NCI-H187 (cell line): ENCODE measurements around the gene SESN3.
A peak's percentile ranks its signal among the peaks of the same experiment; 100 is the strongest.
"Not testable (repeated sequence)": the region's sequence is repeated elsewhere in the genome, so short reads cannot be mapped to it uniquely, and the experiment has no call there.

Source experiments
- DNase-seq, 2 experiments: peaks; one replicate each; lab custom pipeline; 2025; lab: John Stamatoyannopoulos, UW

SESN3 gene

GRCh38 chr11:95251896-95252295 lies 20.9 kb upstream of the SESN3 start:
- DNase-seq, result not testable (repeated sequence)

DNA sequence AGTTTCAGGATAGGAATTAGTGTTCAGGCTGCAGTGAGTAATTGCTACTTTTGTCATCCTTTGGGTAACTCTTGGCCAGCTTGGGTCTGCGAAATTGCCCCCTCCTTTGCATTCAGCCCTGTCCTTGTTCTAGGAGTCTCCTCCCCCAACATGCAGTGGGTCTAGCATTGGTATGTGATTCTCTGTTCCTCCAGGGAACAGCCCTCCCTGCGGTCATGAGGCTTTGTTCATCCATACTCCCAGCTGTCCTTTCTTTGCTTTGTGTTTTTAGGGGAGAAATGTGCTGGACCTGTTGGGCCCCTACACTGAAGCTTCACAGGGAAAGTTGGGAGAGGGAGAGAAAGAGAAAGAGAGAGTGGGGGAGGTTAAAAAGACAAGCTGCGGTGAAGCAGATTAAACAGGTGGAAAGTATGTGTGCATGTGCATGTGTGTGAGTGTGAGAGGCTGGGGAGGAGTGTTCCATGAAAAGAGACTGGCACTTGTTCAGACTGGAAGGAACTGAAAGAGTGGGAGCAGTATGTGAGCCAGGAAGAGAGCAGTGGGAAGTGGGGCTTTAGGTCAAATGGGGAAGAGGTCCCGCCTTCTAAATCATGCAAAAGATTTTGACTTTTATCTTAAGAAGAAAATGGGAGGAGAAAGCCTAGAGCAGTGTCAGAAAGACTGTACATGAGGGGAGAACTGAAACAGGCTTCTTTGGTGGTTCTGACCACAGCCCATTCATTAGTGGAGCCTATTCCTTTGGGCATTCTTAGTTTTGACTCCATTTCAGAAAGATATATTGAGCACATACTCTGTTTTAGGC lies 17.9 kb upstream of the SESN3 start:
- DNase-seq, result no peak

DNA sequence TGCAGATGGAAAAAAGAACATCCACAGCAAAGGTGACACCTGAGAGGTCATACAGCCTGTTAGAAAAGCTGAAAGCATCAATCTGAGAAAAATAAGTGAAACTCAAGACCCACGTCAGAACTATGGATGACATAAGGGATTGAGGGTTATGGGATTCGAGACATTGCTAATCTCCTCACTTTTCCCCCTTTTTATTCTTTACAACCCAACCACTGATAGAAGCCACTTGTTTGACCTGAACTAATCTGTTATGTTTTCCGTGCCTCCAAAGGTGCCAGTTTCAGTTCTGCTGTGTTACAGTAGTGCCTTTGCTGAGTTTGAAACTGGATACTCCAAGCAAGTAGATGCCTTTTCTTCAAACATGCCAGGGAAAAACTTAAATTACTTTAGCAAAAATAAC lies 16.9 kb upstream of the SESN3 start:
- no peak for DNase-seq

DNA sequence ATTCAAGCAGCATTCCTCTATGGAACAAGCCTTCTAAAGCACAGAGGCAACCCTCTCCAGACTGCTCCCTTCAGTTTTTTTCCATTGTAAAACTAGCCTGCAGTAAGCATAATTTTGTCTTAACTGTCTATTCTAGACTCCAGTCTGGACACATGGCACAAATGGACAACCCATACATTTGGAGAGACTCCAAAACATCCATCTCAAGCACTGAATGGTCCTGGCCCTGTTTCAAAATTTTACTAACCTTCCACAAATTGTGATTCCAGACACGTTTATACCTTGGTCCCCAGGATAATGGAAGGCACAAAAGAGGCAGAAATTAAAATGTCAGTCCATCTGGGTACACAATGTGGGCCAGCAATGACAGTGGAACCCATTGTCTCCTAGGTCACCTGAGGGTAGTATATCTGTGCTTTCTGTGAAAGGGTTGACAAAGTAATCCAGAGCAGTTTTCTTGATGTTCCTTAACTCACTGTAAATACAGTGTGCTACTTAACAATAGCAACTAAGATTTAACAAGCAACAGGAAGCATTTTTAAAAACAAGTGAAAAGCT lies 16.2 kb upstream of the SESN3 start:
- DNase-seq, result no peak

GRCh38 chr11:95245581-95245980 lies 14.6 kb upstream of the SESN3 start:
- no peak for DNase-seq

DNA sequence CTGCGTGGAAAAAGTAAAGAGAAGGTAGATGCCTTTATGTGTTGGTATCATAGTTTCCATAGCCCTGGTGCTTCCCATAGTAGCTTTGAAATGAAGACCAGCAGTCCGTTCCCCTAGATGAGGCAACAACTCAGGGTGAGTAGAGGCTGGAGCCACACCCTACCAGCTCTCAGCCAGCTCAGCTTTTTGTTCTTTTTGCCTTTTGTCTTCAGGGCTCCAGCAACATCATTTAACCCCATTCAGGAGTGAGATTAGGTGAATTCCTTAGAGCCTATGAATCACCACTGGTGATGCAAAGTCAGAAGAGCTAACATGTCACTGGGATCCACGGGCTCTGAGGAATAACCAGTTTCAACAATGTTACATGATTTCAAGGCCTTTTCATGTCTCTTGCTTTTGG lies 14.0 kb upstream of the SESN3 start:
- DNase-seq, result no peak

- DNase-seq, result no peak
Observed at GRCh38 chr11:95243673-95244072, 12.7 kb upstream of the SESN3 start.

GRCh38 chr11:95242845-95243605 lies 12.0 kb upstream of the SESN3 start:
- DNase-seq, result no peak

GRCh38 chr11:95242091-95242844 lies 11.3 kb upstream of the SESN3 start:
- DNase-seq, result no peak

- DNase-seq, result no peak
Observed at GRCh38 chr11:95241681-95242081, 10.7 kb upstream of the SESN3 start.

- DNase-seq, result no peak
Observed at GRCh38 chr11:95239871-95240649, 9.1 kb upstream of the SESN3 start.

- no peak for DNase-seq
Observed at GRCh38 chr11:95232666-95233065, 1.7 kb upstream of the SESN3 start.

- DNase-seq, result peak; percentile 71
Observed at GRCh38 chr11:95231881-95232605, 1.0 kb upstream of the SESN3 start.

DNA sequence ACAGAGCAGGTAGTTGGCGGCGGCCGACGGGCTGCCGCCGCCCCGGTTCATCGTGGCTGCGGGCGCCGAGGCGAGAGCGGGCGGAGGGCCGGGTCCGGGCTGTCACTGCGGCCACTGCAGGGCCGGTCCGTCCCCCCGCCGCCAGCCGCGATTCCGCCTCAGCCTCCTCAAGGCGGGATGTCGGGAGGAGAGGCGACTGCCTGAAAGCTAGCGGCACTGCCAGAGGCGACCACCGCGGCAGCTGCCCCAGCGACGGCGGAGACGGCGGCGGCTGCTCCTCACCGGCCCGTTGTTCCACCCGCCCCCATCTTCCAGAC lies 234 bp downstream of the SESN3 start:
- no peak for DNase-seq

DNA sequence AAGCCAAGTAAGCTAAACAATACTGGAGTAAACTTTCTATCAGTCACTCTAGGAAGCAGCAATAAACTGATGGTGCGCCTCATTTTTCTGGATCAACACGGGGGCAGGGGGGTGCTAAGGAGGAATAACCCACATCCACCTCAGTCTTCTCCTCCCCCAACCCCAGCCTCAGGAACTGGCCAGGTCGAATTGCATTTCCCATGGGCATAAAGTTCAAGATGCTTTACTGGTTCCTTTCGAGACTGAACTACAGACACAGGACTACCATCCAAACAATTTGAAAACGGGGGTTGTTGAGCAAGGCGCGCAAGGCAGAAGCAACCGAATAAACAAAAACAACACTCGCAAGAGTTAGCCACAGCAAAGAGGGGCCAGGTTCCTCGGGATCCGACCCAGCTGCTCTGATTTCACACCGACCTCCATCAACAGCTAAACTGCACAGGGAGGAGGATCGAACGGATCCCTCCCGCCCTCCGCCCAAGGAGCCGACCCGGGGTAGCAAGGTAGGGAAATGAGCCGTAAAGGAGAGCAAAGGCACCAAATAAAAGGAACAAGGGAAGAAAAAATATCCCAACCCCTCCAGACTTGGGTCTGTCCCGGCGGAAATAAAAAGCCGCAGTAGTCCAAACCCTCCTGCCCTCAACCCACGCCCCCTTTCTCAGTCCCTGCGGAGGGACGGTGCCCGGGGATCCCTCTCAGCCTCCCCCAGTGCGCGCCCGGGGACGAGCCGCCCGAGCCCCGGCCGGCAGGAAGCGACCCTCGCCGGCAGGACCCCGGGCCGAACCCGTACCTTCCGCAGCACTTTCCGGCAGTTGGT lies 801 bp downstream of the SESN3 start:
- peak in 1 of 2 experiments; percentile 31 for DNase-seq

DNA sequence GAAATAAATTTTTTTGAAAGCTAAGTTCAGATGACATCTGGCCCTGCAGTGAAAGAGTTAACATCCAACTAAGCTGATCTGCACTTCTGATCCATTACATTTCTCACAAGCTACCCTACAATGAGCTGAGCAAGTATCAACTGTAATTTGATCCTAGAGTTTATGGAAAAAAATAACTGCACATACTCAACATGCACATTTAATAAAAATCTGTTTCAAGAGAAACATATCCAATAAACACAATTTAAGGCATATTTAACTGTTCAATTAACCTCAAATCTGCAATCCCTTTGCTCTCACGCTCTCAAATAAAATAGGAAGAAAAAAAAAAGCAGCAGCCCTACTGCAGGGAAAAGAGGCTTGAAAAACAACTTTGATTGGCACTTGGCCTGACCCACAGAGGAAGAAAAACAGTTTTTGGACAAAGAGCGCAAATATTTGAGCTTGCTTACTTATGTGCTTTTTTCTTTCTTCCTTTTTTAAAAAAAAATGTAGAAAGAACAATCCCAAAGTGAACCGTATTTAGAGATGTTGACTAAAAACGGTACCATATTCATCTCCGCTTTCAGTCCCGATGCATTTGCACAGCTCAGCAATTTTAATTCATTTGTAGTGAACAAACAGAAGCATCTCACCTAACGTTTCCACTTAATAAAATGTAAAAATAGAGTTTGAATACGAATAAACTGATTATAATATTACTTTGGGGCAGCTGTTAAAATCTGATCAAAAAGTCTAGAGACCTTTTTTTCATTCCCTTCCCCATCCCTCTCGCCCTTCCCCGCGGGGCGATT lies 1.6 kb downstream of the SESN3 start:
- no peak for DNase-seq

GRCh38 chr11:95228081-95228749 lies 2.8 kb downstream of the SESN3 start:
- DNase-seq, result no peak

DNA sequence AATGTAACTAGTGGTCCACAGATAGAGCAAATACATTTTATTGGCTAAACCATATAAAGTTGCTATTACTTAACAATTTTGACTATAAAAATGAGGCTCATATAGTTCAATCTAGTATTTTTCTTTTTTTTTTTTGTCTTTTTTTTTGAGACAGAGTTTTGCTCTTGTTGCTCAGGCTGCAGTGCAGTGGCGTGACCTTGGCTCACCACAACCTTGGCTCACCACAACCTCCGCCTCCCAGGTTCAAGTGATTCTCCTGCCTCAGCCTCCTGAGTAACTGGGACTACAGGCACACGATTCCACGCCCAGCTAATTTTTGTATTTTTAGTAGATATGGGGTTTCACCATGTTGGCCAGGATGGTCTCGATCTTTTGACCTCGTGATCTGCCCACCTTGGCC lies 3.9 kb downstream of the SESN3 start:
- not testable (repeated sequence) for DNase-seq

DNA sequence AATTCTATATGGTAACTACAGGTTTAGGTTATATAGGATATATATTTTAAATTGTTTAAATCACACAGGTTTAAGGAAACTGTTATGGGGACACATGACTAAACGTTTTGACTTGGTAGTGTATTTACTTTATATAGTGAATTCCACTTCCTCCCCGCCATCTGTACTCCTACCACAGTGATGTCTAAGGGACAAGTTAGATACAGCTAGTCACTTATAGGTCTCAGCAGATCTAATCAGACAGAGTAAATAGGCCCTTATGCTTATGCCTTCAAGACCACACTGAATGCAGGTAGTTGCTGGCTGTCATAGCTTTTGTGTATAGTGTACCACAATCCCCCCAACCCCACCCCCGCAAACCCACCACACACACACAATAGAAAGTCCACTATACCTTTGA lies 8.2 kb downstream of the SESN3 start:
- DNase-seq, result no peak
